Fibroblast of skin of right quadriceps (primary cell): Measurements from ENCODE around the gene MUC4.
"Not testable (repeated sequence)": the region's sequence is repeated elsewhere in the genome, so short reads cannot be mapped to it uniquely, and the experiment has no call there.

Experiments
- DNase-seq: peaks from one replicate; pipeline ENCODE4 v3.0.0-alpha.2; 2013

The MUC4 gene

GRCh38 chr3:195760345-195761122 is 51.2 kb downstream of the MUC4 start:
- DNase-seq = no peak

- DNase-seq = no peak
Measured at GRCh38 chr3:195758721-195759353, 52.9 kb downstream of the MUC4 start.

DNA sequence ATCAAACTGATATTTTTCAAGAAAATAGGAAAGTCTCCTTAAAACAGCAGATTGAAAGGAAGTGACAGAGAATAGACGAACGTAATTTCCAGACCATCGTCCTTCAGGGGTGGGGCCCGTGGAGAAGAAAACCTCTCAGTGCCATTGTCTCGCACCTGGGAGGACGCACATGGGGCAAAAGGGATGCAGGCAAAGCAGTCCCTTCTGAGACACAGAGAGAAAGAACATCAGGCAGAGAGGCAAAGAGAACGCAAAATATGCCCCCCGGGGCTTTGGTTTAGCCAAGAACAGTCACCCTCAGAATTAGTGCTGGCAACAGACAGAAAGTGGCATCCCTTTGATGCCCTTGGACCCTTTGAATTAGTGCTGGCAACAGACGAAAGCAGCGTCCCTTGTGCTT is 53.9 kb downstream of the MUC4 start:
- DNase-seq = no peak

DNA sequence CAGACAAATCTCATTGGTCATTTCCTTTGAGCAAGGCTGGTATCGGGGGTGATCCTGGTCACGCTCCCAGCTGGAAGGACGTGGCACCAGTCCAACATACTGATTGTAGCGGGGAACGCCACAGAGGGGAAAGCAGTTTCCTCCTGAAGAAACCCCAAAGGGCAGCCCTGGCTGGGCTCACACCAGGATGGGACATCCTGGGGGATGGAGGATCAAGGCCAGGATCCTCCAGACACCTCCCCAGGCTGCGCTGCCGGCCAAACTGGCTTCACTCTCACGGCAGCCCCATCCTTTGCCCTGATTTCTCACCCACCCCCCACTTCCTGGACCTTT is 54.3 kb downstream of the MUC4 start:
- DNase-seq = no peak

DNA sequence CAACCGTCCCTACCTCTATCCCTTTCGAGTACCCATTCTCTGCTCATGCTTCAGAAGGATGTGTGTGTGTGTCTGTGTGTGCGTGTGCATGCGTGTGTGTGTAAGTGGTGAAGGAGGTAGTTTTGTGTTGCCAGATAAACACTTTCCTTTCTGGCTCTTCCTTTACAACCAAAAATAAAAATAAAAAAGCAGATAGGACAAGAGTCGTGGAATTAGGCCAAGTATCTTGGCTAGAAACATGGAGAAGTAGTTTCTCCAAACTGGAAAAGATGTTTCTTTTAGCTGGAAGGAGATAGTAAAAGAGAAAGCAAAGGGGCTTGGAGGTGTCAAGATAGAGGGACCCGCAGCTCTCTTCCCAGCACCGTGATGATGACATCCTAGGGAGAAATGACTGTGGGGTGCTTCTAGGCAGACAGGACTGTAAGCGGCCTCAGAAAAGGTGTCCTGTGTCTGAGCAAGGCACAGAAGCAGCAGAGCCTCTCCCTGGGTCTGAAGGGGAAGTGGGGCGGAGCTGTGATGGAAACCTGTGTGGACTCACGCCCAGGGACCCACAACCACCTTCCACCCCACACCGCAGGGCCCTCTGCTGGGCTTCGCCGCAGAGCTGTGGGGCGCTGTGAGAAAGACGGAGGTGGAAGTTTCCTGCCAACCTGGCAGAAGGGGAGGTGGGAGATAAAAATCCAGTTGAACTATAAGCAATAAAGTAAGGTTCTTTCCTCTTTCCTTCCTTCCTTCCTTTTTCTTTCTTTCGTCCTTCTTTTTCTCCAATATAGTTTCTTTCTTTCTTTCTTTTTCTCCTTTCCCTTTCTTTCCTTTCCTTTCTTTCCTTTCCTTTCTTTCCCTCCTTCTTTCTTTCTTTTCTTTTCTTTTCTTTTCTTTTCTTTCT is 55.7 kb downstream of the MUC4 start:
- no peak for DNase-seq

- no peak for DNase-seq
Measured at GRCh38 chr3:195755391-195755790, 56.3 kb downstream of the MUC4 start.

DNA sequence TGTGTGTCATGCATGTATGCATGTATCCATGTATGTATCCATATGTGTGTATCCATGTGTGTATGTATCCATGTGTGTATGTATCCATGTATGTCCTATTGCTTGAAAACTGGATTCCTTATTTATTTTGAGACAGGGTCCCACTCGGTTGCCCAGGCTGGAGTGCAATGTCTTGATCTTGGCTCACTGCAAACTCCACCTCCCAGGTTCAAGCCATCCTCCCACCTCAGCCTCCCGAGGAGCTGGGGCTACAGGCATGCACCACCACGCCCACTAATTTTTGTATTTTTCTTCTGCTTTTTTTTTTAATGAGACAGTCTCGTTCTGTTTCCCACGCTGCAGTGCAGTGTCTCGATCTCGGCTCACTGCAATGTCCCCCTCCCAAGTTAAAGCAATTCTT is 56.8 kb downstream of the MUC4 start:
- DNase-seq = no peak

GRCh38 chr3:195754141-195754540 is 57.6 kb downstream of the MUC4 start:
- DNase-seq = no peak

DNA sequence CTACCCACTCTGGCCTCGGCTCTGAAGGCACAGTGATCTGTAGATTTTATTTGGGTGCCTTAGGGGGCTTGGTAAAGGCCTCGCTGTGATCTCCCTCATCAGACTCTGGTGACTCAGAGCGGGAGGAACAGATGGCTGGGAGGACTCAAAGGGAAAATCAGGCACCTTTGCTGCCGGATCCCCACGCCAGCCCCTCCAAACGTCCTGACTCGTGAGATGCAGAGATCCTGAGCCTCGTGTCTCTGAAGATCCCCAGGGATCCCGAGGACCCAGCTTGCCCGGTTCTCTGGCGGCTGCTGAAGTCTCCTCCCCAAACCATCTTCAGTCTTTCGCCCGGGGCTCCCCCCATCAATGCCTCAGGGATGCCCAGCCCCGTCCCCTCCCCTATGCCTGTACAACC is 58.1 kb downstream of the MUC4 start:
- no peak for DNase-seq

- DNase-seq = no peak
Measured at GRCh38 chr3:195752546-195753331, 59.0 kb downstream of the MUC4 start.

- DNase-seq = no peak
Measured at GRCh38 chr3:195752066-195752465, 59.7 kb downstream of the MUC4 start.

GRCh38 chr3:195751560-195751959 is 60.2 kb downstream of the MUC4 start:
- no peak for DNase-seq

GRCh38 chr3:195750797-195751520 is 60.8 kb downstream of the MUC4 start:
- DNase-seq = no peak

- not testable (repeated sequence) for DNase-seq
Measured at GRCh38 chr3:195749101-195749500, 62.6 kb downstream of the MUC4 start.

- DNase-seq = no peak
Measured at GRCh38 chr3:195748661-195749060, 63.1 kb downstream of the MUC4 start.

- no peak for DNase-seq
Measured at GRCh38 chr3:195746751-195747150, 65.0 kb downstream of the MUC4 start.

GRCh38 chr3:195746346-195746745 is 65.4 kb downstream of the MUC4 start:
- DNase-seq = no peak

- DNase-seq = no peak
Measured at GRCh38 chr3:195744437-195744836, 67.3 kb downstream of the MUC4 start.

- DNase-seq = no peak
Measured at GRCh38 chr3:195739561-195740111, 72.1 kb downstream of the MUC4 start.

DNA sequence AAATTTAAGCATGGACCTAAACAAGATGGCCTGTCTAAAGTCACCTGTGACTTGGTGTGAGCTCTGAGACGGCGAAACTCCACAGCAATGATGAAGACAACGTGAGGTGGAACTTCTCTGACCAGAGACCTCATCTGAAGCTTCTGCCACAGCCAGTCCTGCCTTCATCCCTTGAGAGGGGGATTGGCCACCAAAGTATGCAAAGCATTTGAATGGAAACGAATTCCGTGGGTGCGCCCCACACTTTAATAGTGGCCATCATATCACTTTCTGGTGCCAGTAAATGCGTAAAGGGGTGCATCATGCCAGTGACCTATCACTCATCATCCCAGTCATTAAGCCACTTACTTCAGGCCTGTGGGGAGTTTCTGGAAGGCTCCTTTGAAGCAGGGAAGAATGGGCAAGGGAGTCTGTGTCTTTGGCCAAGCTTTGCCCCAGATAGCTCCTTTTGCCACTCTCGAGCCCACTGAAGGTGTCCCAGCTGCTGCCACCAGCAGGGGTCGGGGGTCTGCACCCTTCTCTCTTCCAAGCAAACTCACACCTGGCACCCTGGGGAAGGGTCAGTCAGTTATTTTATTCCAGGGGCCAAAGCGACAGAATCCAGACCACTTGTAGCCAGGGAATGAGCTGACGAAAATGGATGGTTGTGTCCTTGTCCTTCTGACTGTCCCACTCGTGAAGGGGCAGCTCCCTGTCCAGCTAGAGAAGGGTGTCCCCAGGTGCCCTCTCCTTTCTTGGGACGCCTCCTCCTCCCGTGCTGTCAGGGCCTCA is 73.3 kb downstream of the MUC4 start:
- no peak for DNase-seq

- not testable (repeated sequence) for DNase-seq
Measured at GRCh38 chr3:195737782-195738181, 73.9 kb downstream of the MUC4 start.
